OCI-LY1 (cell line): ENCODE results near the gene DDX56.

Experiments used
- H2AFZ ChIP-seq: fragments of 200-600 bp; sonication (generic), shearing (Covaris generic); 2 replicates; pipeline ENCODE4 v1.6.0; 2014; ENCODE audit warnings: antibody characterized with exemption, mild to moderate bottlenecking, low read length
- H3F3A ChIP-seq: fragments of 200-600 bp; sonication (generic), shearing (Covaris generic); 2 replicates; pipeline ENCODE4 v1.6.0; 2014; ENCODE audit warnings: mild to moderate bottlenecking, antibody characterized with exemption, low read length, moderate library complexity; ENCODE audit not compliant: insufficient read depth
- H3K27ac ChIP-seq: fragments of 200-600 bp; sonication (generic); 2 replicates; pipeline ENCODE4 v1.5.1; 2014; ENCODE audit warnings: low read length, mixed run types, mild to moderate bottlenecking, low read depth; ENCODE audit not compliant: poor library complexity, severe bottlenecking
- H3K27me3 ChIP-seq: fragments of 200-600 bp; sonication (generic); 2 replicates; pipeline ENCODE4 v1.6.0; 2014; ENCODE audit warnings: antibody characterized with exemption, mild to moderate bottlenecking, low read length, moderate library complexity; ENCODE audit not compliant: insufficient read depth
- H3K36me3 ChIP-seq: fragments of 200-600 bp; sonication (generic); 2 replicates; pipeline ENCODE4 v1.6.1; 2014; ENCODE audit warnings: mild to moderate bottlenecking, antibody characterized with exemption, low read length, moderate library complexity, mixed read lengths; ENCODE audit not compliant: insufficient read depth
- H3K4me1 ChIP-seq: fragments of 200-600 bp; sonication (generic); 2 replicates; pipeline ENCODE4 v1.5.1; 2014; ENCODE audit warnings: mild to moderate bottlenecking, low read length, moderate library complexity; ENCODE audit not compliant: insufficient read depth, severe bottlenecking
- H3K4me2 ChIP-seq: fragments of 200-600 bp; sonication (generic), shearing (Covaris generic); 2 replicates; pipeline ENCODE4 v1.6.1; 2014; ENCODE audit warnings: low read length
- H3K4me3 ChIP-seq: fragments of 200-600 bp; sonication (generic); 2 replicates; pipeline ENCODE4 v1.5.1; 2014; ENCODE audit warnings: low read length, low read depth, mild to moderate bottlenecking, mixed read lengths; ENCODE audit not compliant: poor library complexity, severe bottlenecking
- H3K79me2 ChIP-seq: fragments of 200-600 bp; shearing (Covaris generic); 2 replicates; pipeline ENCODE4 v1.6.1; 2016; ENCODE audit warnings: mixed run types, low read length, mixed read lengths; ENCODE audit not compliant: insufficient read depth
- H3K9ac ChIP-seq: fragments of 200-600 bp; sonication (generic), shearing (Covaris generic); 2 replicates; pipeline ENCODE4 v1.6.1; 2014; ENCODE audit warnings: mild to moderate bottlenecking, low read length, mixed read lengths
- H3K9me2 ChIP-seq: fragments of 200-600 bp; sonication (generic), shearing (Covaris generic); 2 replicates; pipeline ENCODE4 v1.6.1; 2014; ENCODE audit warnings: low read depth, mild to moderate bottlenecking, low read length, mixed read lengths
- H3K9me3 ChIP-seq: fragments of 200-600 bp; shearing (Covaris generic); 2 replicates; pipeline ENCODE4 v1.6.1; 2014; ENCODE audit warnings: low read length, mixed read lengths
- H4K20me1 ChIP-seq: fragments of 200-600 bp; sonication (generic), shearing (Covaris generic); 2 replicates; pipeline ENCODE4 v1.6.0; 2016; ENCODE audit warnings: mild to moderate bottlenecking, low read length; ENCODE audit not compliant: insufficient read depth
- EZH2 ChIP-seq: fragments of 200-600 bp; sonication (generic), shearing (Covaris generic); IDR thresholded peaks from 2 replicates; pipeline ENCODE4 v1.8.0; 2017; ENCODE audit warnings: borderline replicate concordance, mixed run types, mild to moderate bottlenecking, antibody characterized with exemption, low read length, moderate library complexity, mixed read lengths
- TF ChIP-seq, protein P1 (sequence below): fragments of 200-600 bp; sonication (generic), shearing (Covaris generic); IDR thresholded peaks from 2 replicates; pipeline ENCODE4 v1.5.1; 2017; ENCODE audit warnings: mild to moderate bottlenecking, antibody characterized with exemption, low read length, moderate library complexity, mixed read lengths

DDX56 gene

DNA sequence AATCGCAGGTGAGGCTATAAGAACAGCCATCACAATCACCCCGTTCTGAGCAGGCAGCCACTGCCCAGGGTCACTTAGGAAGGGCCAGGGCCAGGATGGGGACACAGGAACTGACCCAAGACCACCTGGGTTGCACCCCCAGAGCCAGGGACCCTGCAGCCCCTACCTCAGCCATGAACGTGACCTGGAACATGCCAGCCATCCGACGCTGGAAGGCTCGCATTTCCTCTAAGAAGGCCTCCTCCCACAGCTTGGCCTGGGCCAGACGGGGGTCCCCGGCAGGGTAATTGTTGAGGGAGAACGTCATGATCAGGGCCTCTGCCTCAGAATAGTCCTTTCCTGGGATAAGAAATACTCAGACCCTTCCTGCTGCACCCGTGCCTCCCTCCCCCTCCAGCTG lies 37.6 kb downstream of the DDX56 start:
- Histone ChIP-seq H3F3A (no peaks in the 10 kb centered on the region), H3K27me3 (peaks cover 10% of the 10 kb centered on the region; the same call in 1 of the 2 replicates), H3K36me3 (no peaks in the 10 kb centered on the region), H3K9ac (no peak overlapping the region), H3K9me2 (no peaks in the 10 kb centered on the region), H3K4me1 (no peaks in the 10 kb centered on the region), H3K79me2 (no peaks in the 10 kb centered on the region), H2AFZ (no peak overlapping the region), H3K9me3 (no peaks in the 10 kb centered on the region), H4K20me1 (no peaks in the 10 kb centered on the region), H3K4me3 (no peak overlapping the region), H3K27ac (no peak overlapping the region), H3K4me2 (no peak overlapping the region)
- TF ChIP-seq, protein P1, sequence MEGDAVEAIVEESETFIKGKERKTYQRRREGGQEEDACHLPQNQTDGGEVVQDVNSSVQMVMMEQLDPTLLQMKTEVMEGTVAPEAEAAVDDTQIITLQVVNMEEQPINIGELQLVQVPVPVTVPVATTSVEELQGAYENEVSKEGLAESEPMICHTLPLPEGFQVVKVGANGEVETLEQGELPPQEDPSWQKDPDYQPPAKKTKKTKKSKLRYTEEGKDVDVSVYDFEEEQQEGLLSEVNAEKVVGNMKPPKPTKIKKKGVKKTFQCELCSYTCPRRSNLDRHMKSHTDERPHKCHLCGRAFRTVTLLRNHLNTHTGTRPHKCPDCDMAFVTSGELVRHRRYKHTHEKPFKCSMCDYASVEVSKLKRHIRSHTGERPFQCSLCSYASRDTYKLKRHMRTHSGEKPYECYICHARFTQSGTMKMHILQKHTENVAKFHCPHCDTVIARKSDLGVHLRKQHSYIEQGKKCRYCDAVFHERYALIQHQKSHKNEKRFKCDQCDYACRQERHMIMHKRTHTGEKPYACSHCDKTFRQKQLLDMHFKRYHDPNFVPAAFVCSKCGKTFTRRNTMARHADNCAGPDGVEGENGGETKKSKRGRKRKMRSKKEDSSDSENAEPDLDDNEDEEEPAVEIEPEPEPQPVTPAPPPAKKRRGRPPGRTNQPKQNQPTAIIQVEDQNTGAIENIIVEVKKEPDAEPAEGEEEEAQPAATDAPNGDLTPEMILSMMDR, result no peak
- no peak for TF ChIP-seq EZH2

DNA sequence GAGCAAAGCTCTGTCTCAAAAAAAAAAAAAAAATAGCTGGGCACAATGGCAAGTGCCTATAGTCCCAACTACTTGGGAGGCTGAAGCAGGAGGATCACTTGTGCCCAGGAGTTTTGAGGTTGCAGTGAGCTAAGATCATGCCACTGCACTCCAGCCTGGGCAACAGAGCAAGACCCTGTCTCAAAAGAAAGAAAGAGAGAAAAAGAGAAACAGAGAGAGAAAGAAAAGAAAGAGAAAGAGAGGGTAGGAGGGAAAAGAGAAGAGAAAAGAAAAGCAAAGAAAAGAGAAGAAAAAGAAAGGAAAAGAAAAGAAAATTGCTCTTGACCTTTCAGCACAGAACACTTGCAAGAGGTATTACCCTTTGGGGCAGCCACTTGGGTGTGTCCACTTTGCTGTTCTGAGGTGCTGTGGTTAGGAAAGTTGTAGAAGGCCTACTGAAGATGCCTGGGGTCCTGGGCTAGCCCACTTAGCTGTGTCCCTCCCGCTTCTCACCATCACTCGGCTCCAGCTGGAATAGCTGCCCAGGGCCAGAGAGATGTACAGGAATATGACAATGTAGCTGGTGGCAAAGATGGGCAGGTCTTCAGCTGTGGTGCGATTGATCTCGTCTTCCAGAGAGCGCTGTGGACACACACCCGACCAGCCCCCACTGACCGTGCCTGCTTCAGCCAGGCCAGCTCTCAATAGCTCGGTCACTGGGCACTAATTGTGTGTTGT lies 38.2 kb downstream of the DDX56 start:
- TF ChIP-seq, protein P1, result no peak
- no peak for TF ChIP-seq EZH2
- no peak overlapping the region for H2AFZ ChIP-seq
- no peak overlapping the region for H3K9ac ChIP-seq
- H3K4me3 ChIP-seq, result no peak overlapping the region
- no peaks in the 10 kb centered on the region for H4K20me1 ChIP-seq
- no peak overlapping the region for H3K27ac ChIP-seq
- no peaks in the 10 kb centered on the region for H3F3A ChIP-seq
- no peaks in the 10 kb centered on the region for H3K9me2 ChIP-seq
- no peaks in the 10 kb centered on the region for H3K36me3 ChIP-seq
- no peak overlapping the region for H3K4me2 ChIP-seq
- no peaks in the 10 kb centered on the region for H3K79me2 ChIP-seq
- H3K27me3 ChIP-seq, result peaks cover 6% of the 10 kb centered on the region; the same call in 1 of the 2 replicates
- no peaks in the 10 kb centered on the region for H3K4me1 ChIP-seq
- H3K9me3 ChIP-seq, result no peaks in the 10 kb centered on the region

DNA sequence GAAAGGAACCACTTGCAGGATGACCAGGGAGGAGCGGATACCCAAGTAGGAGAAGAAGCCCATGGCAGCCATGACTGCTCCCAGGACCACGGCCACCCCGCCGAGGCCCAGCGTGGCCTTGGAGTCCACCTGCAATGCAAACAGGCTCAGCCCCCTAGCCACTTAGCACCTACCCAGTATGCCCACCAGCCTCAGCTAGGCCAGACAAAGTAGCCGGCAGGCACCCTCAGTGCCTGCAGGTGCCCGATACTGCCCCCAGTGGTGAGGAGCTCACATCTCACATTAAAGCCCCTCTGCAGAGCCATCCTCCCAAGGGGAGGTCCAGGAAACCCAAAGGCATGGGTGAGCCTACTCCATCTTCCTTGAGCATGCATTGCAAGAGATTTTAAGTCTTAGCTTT lies 39.2 kb downstream of the DDX56 start:
- Histone ChIP-seq H4K20me1 (no peaks in the 10 kb centered on the region), H3K4me1 (no peaks in the 10 kb centered on the region), H3K9ac (no peak overlapping the region), H3K27ac (no peak overlapping the region), H3K27me3 (peaks cover 5% of the 10 kb centered on the region; the same call in 1 of the 2 replicates), H3F3A (no peaks in the 10 kb centered on the region), H3K79me2 (no peaks in the 10 kb centered on the region), H3K36me3 (no peaks in the 10 kb centered on the region), H3K4me2 (no peak overlapping the region), H3K9me2 (no peaks in the 10 kb centered on the region), H2AFZ (no peak overlapping the region), H3K4me3 (no peak overlapping the region), H3K9me3 (no peaks in the 10 kb centered on the region)
- no peak for TF ChIP-seq EZH2
- TF ChIP-seq, protein P1, result peak; percentile 97
